ENCODE measurements around the gene WNK1.
A peak's percentile ranks its signal among the peaks of the same experiment; 100 is the strongest.

WNK1 gene

DNA sequence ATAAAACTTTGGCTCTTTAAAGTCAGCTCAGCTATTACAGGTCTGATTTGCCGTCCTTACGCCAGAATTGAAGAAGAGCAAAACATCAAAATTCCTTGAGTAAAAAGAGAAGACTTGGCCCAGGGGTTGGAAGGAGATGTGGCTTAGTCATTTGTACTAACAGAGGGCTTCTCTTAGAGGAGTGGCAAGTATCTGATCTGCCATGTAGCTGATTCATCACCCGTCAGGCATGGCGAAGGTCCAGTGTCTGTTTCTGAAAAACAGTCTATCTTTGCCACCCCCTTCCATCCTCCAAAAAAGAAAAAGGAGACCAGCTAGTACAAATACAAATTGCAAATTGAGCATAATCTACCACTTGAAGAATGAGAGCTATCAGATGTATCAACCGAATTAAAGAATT lies 105.2 kb downstream of the WNK1 start:
- peak; percentile 43 for DNase-seq (ENCODE audit: extremely low read depth, low read depth)
- TF ChIP-seq, protein P1, sequence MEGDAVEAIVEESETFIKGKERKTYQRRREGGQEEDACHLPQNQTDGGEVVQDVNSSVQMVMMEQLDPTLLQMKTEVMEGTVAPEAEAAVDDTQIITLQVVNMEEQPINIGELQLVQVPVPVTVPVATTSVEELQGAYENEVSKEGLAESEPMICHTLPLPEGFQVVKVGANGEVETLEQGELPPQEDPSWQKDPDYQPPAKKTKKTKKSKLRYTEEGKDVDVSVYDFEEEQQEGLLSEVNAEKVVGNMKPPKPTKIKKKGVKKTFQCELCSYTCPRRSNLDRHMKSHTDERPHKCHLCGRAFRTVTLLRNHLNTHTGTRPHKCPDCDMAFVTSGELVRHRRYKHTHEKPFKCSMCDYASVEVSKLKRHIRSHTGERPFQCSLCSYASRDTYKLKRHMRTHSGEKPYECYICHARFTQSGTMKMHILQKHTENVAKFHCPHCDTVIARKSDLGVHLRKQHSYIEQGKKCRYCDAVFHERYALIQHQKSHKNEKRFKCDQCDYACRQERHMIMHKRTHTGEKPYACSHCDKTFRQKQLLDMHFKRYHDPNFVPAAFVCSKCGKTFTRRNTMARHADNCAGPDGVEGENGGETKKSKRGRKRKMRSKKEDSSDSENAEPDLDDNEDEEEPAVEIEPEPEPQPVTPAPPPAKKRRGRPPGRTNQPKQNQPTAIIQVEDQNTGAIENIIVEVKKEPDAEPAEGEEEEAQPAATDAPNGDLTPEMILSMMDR (IDR thresholded peaks at IDR 0.05; ENCODE audit: low read depth, low read length) = no peak

DNA sequence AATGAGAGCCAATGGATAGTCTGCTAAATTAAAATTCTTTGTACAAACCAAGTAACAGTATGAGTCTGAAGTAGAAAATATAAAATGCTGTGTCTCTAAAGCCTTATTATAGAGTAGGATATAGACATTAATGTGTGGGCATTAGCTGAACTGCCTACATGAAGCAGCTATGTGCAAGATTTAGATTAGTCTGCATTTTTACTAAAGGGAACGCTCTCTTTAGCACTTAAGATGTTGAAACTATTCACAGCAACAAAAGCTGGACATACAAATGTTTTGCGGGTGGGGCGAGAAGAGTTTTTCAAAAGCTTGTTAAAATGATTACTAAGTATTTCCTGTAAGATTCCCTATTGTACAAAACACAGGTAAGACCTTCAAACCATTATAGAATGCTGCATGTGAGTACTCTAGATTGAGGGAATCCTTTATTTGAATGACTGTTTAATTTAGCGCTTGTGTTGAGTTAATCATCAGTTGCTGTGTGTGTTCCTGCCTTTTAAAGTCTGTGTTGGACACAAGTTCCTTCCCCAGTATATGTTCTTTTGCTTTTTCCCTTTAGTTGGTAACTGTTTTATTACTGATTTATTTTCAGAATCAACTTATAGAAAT lies 110.0 kb downstream of the WNK1 start:
- TF ChIP-seq, protein P1 (IDR thresholded peaks at IDR 0.05; ENCODE audit: low read depth, low read length) = no peak
- no peak for DNase-seq (ENCODE audit: extremely low read depth, low read depth)

DNA sequence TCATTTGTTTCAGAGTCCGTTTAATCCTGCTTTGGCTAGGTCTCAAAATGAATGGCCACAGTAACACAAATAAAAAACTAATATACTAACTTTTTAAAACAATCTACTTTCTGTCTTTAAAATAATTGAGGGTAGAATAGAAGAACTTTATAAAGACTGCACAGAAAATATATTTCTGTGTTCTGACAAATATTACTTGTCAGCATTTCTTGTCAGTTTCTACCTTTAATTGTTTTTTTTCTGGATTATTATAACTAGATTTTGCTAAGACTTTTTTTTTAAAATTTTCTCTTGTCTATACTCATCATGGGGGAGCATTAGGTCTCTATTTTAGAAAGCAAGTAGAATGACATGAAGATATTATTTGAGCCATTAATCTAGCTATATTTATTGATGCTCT lies 110.9 kb downstream of the WNK1 start:
- TF ChIP-seq, protein P1 (IDR thresholded peaks at IDR 0.05; ENCODE audit: low read depth, low read length) = no peak

DNA sequence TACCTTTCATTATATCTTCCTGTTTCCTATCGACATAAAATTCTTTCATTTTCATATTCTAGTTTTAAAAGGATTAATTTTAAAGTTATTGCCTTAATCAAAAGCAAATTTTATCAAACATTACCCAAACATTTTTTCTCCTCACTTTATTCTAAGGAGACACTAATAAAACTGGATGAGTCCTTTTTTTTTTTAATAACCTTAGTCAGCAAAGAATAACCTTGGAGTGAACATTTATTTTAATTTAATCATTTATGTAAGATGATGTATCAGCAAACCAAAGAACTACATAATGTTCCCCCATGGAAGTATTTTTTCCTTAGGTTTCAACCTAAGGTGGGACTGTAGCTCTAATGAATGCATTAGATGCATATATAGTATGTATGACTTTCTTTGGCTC lies 113.2 kb downstream of the WNK1 start:
- TF ChIP-seq, protein P1 (IDR thresholded peaks at IDR 0.05; ENCODE audit: low read depth, low read length) = no peak
- no peak for DNase-seq (ENCODE audit: extremely low read depth, low read depth)

More for the DNA sequence above, 110.9 kb downstream of the WNK1 start:
- DNase-seq (ENCODE audit: extremely low read depth, low read depth) = no peak

DNA sequence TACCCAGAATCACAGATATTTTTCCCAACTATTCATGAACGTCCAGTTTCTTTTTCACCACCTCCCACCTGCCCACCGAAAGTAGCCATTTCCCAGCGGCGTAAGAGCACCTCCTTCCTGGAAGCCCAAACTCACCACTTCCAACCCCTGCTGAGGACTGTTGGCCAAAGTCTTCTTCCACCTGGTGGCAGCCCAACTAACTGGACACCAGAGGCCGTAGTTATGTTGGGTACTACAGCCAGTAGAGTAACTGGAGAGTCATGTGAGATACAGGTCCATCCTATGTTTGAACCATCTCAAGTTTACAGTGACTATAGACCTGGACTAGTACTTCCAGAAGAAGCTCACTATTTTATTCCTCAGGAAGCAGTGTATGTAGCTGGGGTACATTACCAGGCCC lies 115.5 kb downstream of the WNK1 start:
- no peak for DNase-seq (ENCODE audit: extremely low read depth, low read depth)
- TF ChIP-seq, protein P1 (IDR thresholded peaks at IDR 0.05; ENCODE audit: low read depth, low read length) = no peak

DNA sequence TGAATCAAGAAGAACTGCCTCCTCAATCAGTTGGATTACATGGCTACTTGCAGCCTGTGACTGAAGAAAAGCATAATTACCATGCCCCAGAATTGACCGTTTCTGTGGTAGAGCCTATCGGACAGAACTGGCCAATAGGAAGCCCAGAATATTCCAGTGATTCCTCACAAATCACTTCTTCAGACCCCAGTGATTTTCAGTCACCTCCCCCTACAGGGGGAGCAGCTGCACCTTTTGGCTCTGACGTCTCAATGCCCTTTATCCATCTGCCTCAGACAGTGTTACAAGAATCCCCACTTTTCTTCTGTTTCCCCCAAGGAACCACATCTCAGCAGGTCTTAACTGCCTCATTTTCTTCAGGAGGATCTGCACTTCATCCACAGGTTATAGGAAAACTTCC lies 116.3 kb downstream of the WNK1 start:
- DNase-seq (ENCODE audit: extremely low read depth, low read depth) = no peak
- TF ChIP-seq, protein P1 (IDR thresholded peaks at IDR 0.05; ENCODE audit: low read depth, low read length) = peak; percentile 1; the same call in 1 of the 2 replicates

DNA sequence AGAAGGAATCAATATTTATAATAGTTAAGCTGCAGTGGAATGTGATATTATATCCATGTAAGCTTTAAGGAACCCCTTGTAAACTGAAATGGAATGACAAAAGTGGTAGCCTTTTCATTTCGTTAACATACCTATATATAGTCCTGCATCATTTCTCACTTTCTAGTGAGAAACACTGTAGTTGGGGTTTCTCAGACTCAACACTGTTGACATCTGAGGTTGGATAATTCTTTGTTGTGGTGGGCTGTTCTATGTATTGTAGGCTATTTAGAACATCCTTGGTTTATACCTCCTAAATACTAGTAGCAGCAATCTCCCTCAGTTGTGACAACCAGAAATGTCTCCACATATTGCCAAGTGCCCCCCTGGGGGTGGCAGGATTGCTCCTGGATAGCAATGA lies 118.0 kb downstream of the WNK1 start:
- TF ChIP-seq, protein P1 (IDR thresholded peaks at IDR 0.05; ENCODE audit: low read depth, low read length) = no peak
- DNase-seq (ENCODE audit: extremely low read depth, low read depth) = no peak

Data from AG09319 (cell line).